CD4-positive, alpha-beta memory T cell (primary cell): ENCODE measurements around the gene TRIM46. TPM values are rescaled to one million over a fixed set of nuclear protein-coding genes. Genes with fewer than 3 reads are reported as not detected.
"Not testable (repeated sequence)": the region's sequence is repeated elsewhere in the genome, so short reads cannot be mapped to it uniquely, and the experiment has no call there.

Experiments
- CTCF ChIA-PET: fragments of 350-600 bp; sonication (Branson Sonifier 250); formaldehyde crosslinking; loops from one replicate; lab custom pipeline; 2021; ENCODE audit warnings: inconsistent platforms; ENCODE audit not compliant: partially characterized antibody; lab: Charles Lee
- POLR2A ChIA-PET: fragments of 350-600 bp; sonication (Branson Sonifier 250); formaldehyde crosslinking; loops from one replicate; lab custom pipeline; 2021; ENCODE audit not compliant: partially characterized antibody; lab: Charles Lee
- DNase-seq, 5 donors: peaks; one replicate each; pipeline versions ENCODE4 v3.0.0 to v3.0.0-alpha.2; 2020 to 2022; ENCODE audit warnings: mixed read lengths in 1 of 5
- H3K27ac ChIP-seq: one replicate; pipeline ENCODE4 v1.7.0; 2013; ENCODE audit warnings: low read depth, low read length
- H3K27me3 ChIP-seq: 2 replicates; pipeline ENCODE4 v1.7.0; 2013; ENCODE audit warnings: mild to moderate bottlenecking, low read length, moderate library complexity; ENCODE audit not compliant: insufficient read depth
- H3K36me3 ChIP-seq: 2 replicates; pipeline ENCODE4 v1.7.0; 2013; ENCODE audit warnings: mild to moderate bottlenecking, low read length, moderate library complexity; ENCODE audit not compliant: insufficient read depth
- H3K4me1 ChIP-seq: 2 replicates; pipeline ENCODE4 v1.7.0; 2013; ENCODE audit warnings: mild to moderate bottlenecking, low read length, moderate library complexity; ENCODE audit not compliant: insufficient read depth
- H3K4me3 ChIP-seq, 2 donors: one replicate each; pipeline ENCODE4 v1.7.0; 2013; ENCODE audit warnings: low read length in 2 of 2, mild to moderate bottlenecking in 1 of 2
- H3K9me3 ChIP-seq, 2 donors: one replicate each; pipeline ENCODE4 v1.7.0; 2013; ENCODE audit warnings: low read length in 2 of 2, control low read depth in 1 of 2; ENCODE audit not compliant: control insufficient read depth in 1 of 2
- H3K27ac Mint-ChIP-seq, 7 donors: one replicate each; pipeline ENCODE4 v1.8.0; 2020 to 2021; ENCODE audit warnings: mixed read lengths in 7 of 7, mild to moderate bottlenecking in 6 of 7, inconsistent platforms in 3 of 7, moderate library complexity in 3 of 7
- H3K27me3 Mint-ChIP-seq, 2 donors: one replicate each; pipeline ENCODE4 v1.8.0; 2020 to 2021; ENCODE audit warnings: mixed read lengths in 2 of 2
- H3K36me3 Mint-ChIP-seq, 2 donors: one replicate each; pipeline ENCODE4 v1.8.0; 2020 to 2021; ENCODE audit warnings: mixed read lengths in 2 of 2, inconsistent platforms in 1 of 2, mild to moderate bottlenecking in 1 of 2
- H3K4me1 Mint-ChIP-seq, 4 donors: one replicate each; pipeline ENCODE4 v1.8.0; 2020 to 2021; ENCODE audit warnings: mixed read lengths in 4 of 4, mild to moderate bottlenecking in 1 of 4
- H3K4me3 Mint-ChIP-seq, 8 donors: one replicate each; pipeline ENCODE4 v1.8.0; 2020 to 2021; ENCODE audit warnings: mixed read lengths in 8 of 8, mild to moderate bottlenecking in 7 of 8, moderate library complexity in 6 of 8, inconsistent platforms in 3 of 8
- H3K9me3 Mint-ChIP-seq, 8 donors: one replicate each; pipeline ENCODE4 v1.8.0; 2020 to 2021; ENCODE audit warnings: mixed read lengths in 8 of 8, mild to moderate bottlenecking in 5 of 8, inconsistent platforms in 3 of 8, moderate library complexity in 1 of 8
- intact Hi-C: fragments of 100-400 bp; cut with micrococcal nuclease; formaldehyde crosslinking; loops from one replicate; pipeline ENCODE4 v1.15.1; 2023
- polyA plus RNA-seq, 2 donors: library from polyadenylated mRNA; unstranded; fragments of 300-500 nt; fragmentation: Illumina TruSeq; gene quantifications; one replicate each; pipeline ENCODE4 v1.2.3, GENCODE V29; 2021
- total RNA-seq, 2 experiments: library from RNA; stranded (reverse); gene quantifications; one replicate each; pipeline ENCODE4 v1.2.3, GENCODE V29; 2021

TRIM46 gene
- total and polyA plus RNA-seq, 4 experiments from 2014 or later, result 1.6 to 8.5 (median 6.0) TPM

DNA sequence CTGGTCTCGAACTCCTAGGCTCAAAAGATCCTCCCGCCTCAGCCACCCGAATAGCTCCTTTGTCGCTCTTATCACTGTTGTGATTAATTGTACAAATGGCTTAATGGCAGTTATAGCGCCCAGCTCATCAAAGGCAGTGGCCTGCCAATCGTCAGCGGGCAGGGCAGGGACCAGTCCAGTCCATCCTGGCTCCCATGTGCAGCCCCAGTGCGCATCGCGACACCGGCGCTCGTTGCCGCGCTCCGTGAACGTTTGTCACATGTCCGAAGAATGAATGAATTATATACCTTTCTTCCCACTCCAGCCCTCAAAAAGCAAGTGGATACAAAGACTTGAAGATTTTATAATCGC is 53.2 kb downstream of the TRIM46 start:
- Mint-ChIP-seq H3K36me3 (peaks cover 0 to 9% of the 10 kb centered on the region in 2 donors), H3K9me3 (no peaks in the 10 kb centered on the region), H3K4me3 (peak overlapping the region; percentile 78 to 93 (median 88)), H3K4me1 (peaks cover 14 to 34% (median 25%) of the 10 kb centered on the region in 4 donors), H3K27ac (peak overlapping the region; percentile 77 to 97 (median 93)), H3K27me3 (no peaks in the 10 kb centered on the region)
- intact Hi-C loops, result loop anchor here (1.0 kb wide), 5 partner anchors 17 to 136 kb away; partner anchors contain the start of gene THBS3
- ChIA-PET CTCF (interaction anchor here (0.7 to 7.4 kb wide), 15 partner anchors 12 to 135 kb away, joined by 3 to 106 read pairs (median 5); partner anchors contain the start of genes KRTCAP2, MTX1 and THBS3), POLR2A (interaction anchor here (1.1 to 3.8 kb wide), 13 partner anchors 14 to 142 kb away, joined by 3 to 89 read pairs (median 7); partner anchors contain the start of genes CLK2, KRTCAP2, MTX1 and THBS3)
- no peaks in the 10 kb centered on the region for H3K9me3 ChIP-seq
- H3K4me1 ChIP-seq, result peaks cover 19% of the 10 kb centered on the region
- H3K36me3 ChIP-seq, result no peaks in the 10 kb centered on the region
- peak overlapping the region; percentile 69 for H3K27ac ChIP-seq
- DNase-seq, result no peak
- peak overlapping the region; percentile 80 to 86 for H3K4me3 ChIP-seq
- H3K27me3 ChIP-seq, result no peaks in the 10 kb centered on the region

DNA sequence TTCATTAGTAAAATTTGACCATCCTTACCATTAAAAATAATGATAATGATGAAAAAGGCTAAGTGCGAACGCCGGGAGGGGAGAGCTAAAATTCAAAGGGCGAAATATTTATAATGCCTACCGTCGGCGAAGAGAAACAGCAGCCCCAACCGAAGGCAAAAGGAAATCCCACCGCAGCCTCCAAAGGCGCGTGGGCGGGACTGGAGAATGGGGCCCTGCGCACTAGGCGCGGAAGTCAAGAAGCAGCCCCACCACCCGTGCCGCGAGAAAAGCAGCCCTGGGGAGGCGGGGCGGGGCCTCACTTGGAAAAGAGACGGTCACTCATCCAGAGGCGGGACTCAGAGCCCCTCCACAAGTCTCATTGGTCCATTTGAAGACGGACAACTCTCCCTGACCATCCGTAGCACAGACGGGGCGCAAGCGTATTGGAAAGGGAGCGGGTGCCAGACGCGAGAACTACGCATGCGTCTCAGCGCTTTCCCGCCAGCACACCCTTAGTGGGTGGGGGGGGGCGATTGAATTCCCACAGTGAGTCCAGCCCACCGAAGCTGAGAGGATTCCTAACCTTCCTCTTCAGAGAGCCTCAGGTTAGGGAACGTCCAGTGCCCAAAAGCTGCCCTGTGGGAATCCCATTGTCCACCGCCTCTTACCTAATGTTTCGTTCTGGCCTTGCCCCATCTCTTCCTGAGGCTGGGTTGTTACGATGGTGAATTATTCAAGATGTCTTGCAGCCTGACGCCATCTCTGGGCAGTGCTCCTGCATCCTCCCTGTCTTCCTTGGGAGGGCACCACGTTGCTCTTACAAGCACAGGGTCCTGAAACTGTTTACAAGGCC is 53.8 kb downstream of the TRIM46 start:
- Histone ChIP-seq H3K4me1 (peaks cover 19% of the 10 kb centered on the region), H3K9me3 (no peaks in the 10 kb centered on the region), H3K36me3 (no peaks in the 10 kb centered on the region), H3K4me3 (peak overlapping the region; percentile 80 to 86), H3K27ac (peak overlapping the region; percentile 69), H3K27me3 (no peaks in the 10 kb centered on the region)
- intact Hi-C loops, result loop anchor here (1.0 kb wide), 2 partner anchors 17 to 33 kb away; no protein-coding TSS in a partner anchor
- DNase-seq, result peak; percentile 94 to 99 (median 98)
- no peaks in the 10 kb centered on the region for H3K27me3 Mint-ChIP-seq
- ChIA-PET POLR2A (interaction anchor here (1.1 to 3.8 kb wide), 13 partner anchors 14 to 142 kb away, joined by 3 to 89 read pairs (median 7); partner anchors contain the start of genes CLK2, KRTCAP2, MTX1 and THBS3), CTCF (interaction anchor here (0.6 to 7.4 kb wide), 17 partner anchors 12 to 143 kb away, joined by 3 to 106 read pairs (median 5); partner anchors contain the start of genes KRTCAP2, MTX1 and THBS3)
- H3K9me3 Mint-ChIP-seq, result no peaks in the 10 kb centered on the region
- peak overlapping the region; percentile 78 to 93 (median 88) for H3K4me3 Mint-ChIP-seq
- H3K4me1 Mint-ChIP-seq, result peaks cover 14 to 34% (median 25%) of the 10 kb centered on the region in 4 donors
- peaks cover 0 to 9% of the 10 kb centered on the region in 2 donors for H3K36me3 Mint-ChIP-seq
- H3K27ac Mint-ChIP-seq, result peak overlapping the region; percentile 77 to 97 (median 93)

DNA sequence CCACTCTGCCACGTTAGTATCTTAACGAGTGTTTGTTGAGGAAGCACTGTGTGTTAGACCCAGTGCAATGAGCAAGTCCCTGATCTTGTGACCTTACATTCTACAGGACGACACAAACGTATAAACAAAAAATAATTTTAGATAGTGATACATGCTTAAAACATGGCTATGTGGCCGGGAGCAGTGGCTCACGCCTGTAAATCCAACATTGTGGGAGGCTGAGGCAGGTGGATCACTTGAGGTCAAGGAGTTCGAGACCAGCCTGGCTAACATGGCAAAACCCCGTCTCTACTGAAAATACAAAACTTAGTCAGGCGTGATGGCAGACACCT is 54.4 kb downstream of the TRIM46 start:
- DNase-seq, result no peak
- Mint-ChIP-seq H3K9me3 (no peaks in the 10 kb centered on the region), H3K27ac (peak overlapping the region; percentile 77 to 97 (median 93)), H3K4me1 (peaks cover 14 to 34% (median 25%) of the 10 kb centered on the region in 4 donors), H3K4me3 (peak overlapping the region; percentile 78 to 93 (median 88)), H3K27me3 (no peaks in the 10 kb centered on the region), H3K36me3 (peaks cover 0 to 9% of the 10 kb centered on the region in 2 donors)
- peak overlapping the region in 1 of 2 donors; percentile 80 for H3K4me3 ChIP-seq
- H3K27ac ChIP-seq, result peak overlapping the region; percentile 69
- no peaks in the 10 kb centered on the region for H3K9me3 ChIP-seq
- intact Hi-C loops, result no loop called here
- ChIA-PET POLR2A (interaction anchor here (1.5 to 3.8 kb wide), 8 partner anchors 13 to 143 kb away, joined by 3 to 89 read pairs (median 15); partner anchors contain the start of genes CLK2, KRTCAP2, MTX1 and THBS3), CTCF (interaction anchor here (0.6 to 7.4 kb wide), 6 partner anchors 21 to 143 kb away, joined by 3 to 106 read pairs (median 9); partner anchors contain the start of genes KRTCAP2, MTX1 and THBS3)
- H3K27me3 ChIP-seq, result no peaks in the 10 kb centered on the region
- peaks cover 19% of the 10 kb centered on the region for H3K4me1 ChIP-seq
- H3K36me3 ChIP-seq, result no peaks in the 10 kb centered on the region

DNA sequence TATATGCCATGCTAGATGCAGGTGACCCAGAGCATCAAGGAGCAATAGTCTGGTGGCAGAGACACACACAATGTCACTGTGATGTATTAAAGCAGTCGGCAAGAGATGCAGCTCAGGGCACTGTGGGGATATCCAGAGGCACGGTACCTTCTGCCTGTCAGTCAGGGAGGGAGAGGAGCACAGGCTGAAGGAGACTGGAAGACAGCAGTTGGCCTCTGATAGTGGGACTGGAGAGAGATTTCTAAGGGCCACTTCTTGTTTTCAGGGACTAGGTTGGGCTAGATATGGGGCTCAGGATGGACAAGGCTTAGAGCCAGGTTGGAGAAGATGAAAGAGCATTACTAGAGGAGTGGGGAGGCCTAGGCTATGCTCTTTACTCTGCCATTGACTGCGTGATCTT is 57.7 kb downstream of the TRIM46 start:
- H3K27me3 ChIP-seq, DNase-seq, H3K27ac ChIP-seq, H3K27me3 Mint-ChIP-seq, H3K36me3 ChIP-seq, H3K9me3 Mint-ChIP-seq, H3K4me3 ChIP-seq, intact Hi-C loops, H3K4me3 Mint-ChIP-seq, H3K9me3 ChIP-seq: not testable (repeated sequence)
- POLR2A ChIA-PET, result interaction anchor here (1.0 to 1.4 kb wide), 2 partner anchors 12 to 57 kb away, joined by 3 to 5 read pairs; no protein-coding TSS in a partner anchor
- peaks cover 22% of the 10 kb centered on the region for H3K4me1 ChIP-seq
- H3K4me1 Mint-ChIP-seq, result peaks cover 16 to 35% (median 26%) of the 10 kb centered on the region in 4 donors
- peak overlapping the region in 5 of 7 donors; percentile 10 to 82 (median 24) for H3K27ac Mint-ChIP-seq
- CTCF ChIA-PET, result interaction anchor here (1.5 kb wide), 1 partner anchor 19 kb away, joined by 3 read pairs; no protein-coding TSS in a partner anchor
- H3K36me3 Mint-ChIP-seq, result peaks cover 9 to 16% of the 10 kb centered on the region in 2 donors

DNA sequence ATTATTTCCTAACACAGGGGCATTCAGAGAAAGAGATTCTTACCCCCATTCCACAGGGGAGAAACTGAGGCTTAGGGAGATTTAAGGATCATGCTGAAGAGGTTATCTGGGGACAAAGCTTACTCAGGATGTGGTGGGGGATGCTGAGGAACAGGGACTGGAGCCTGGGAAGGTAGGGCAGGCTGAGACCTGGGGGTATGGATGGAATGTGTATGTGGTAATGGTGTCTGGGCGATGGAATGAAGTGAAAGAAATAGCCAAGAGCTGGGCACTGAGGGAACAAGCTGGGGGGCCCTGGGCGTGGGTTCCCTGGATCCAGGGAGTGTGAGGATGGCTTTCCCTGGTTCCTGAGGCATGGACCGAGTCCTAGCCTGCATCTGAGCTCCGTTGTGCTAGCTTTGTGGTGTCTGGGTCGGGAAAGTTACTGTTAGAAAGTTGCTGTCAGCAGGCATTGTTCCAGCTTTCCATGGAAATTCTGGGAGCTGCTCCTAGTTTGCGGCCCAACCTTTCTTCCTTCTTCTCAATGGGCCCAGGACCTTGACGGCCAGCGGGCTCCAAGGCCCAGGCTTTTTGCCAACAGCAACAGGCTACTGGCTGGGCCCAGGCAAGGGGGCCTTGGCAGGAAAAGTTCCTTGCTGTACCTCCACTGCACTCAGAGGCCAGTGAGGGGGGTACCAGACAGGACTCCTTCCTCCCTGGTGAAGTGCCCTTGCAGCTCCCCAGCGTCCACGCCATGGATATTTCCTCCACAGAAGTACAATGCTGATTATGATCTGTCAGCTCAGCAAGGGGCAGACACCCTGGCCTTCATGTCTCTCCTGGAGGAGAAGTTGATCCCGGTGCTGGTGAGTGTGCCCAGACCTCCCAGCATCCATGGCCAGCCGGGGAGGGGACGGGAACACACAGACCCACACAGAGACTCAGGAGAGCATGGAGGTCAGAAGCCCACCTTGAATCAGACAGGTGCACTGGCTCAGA is 58.6 kb downstream of the TRIM46 start:
- peak overlapping the region in 3 of 7 donors; percentile 11 to 53 (median 15) for H3K27ac Mint-ChIP-seq

DNA sequence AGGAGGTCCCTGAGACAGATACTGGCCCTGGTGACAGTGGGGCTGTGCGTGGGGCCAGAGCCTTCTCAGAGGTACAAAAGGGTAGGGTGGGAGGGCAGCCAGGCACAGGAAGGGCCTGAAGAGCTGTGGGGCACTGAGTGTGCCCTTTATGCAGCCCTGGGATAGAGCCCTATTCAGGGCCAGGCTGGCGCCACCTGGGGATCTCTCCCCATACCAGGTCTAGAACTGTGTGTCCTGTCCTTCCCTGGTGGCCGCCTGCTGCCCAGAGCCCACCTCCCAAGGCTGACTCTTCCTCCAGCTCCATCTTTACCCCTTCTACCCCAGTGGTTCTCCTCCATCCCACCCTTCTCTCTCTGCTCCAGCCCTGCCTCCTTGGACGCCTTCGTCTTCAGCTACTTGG is 59.9 kb downstream of the TRIM46 start:
- H3K36me3 ChIP-seq, H3K9me3 Mint-ChIP-seq, CTCF ChIA-PET, H3K4me3 Mint-ChIP-seq, H3K27me3 ChIP-seq, H3K27ac Mint-ChIP-seq, H3K27ac ChIP-seq, DNase-seq, POLR2A ChIA-PET, H3K4me3 ChIP-seq, intact Hi-C loops, H3K27me3 Mint-ChIP-seq, H3K9me3 ChIP-seq: not testable (repeated sequence)
- peaks cover 14% of the 10 kb centered on the region for H3K4me1 ChIP-seq
- peaks cover 21 to 26% of the 10 kb centered on the region in 2 donors for H3K36me3 Mint-ChIP-seq
- peaks cover 10 to 24% (median 17%) of the 10 kb centered on the region in 4 donors for H3K4me1 Mint-ChIP-seq

More for the DNA sequence above, 58.6 kb downstream of the TRIM46 start:
- H3K9me3 Mint-ChIP-seq, H3K27me3 Mint-ChIP-seq, H3K27ac ChIP-seq, DNase-seq, H3K36me3 ChIP-seq, H3K9me3 ChIP-seq, intact Hi-C loops, H3K27me3 ChIP-seq, H3K4me3 Mint-ChIP-seq, H3K4me3 ChIP-seq: not testable (repeated sequence)
- peaks cover 22% of the 10 kb centered on the region for H3K4me1 ChIP-seq
- Mint-ChIP-seq H3K36me3 (peaks cover 15 to 19% of the 10 kb centered on the region in 2 donors), H3K4me1 (peaks cover 13 to 33% (median 24%) of the 10 kb centered on the region in 4 donors)
- ChIA-PET POLR2A (interaction anchor here (1.0 to 1.4 kb wide), 2 partner anchors 11 to 58 kb away, joined by 3 to 5 read pairs; no protein-coding TSS in a partner anchor), CTCF (interaction anchor here (1.5 kb wide), 1 partner anchor 18 kb away, joined by 3 read pairs; no protein-coding TSS in a partner anchor)
